Body of pancreas (tissue), 4 donors: ENCODE data around the gene PTTG1IP. TPM values are rescaled to one million over a fixed set of nuclear protein-coding genes. Genes with fewer than 3 reads are reported as not detected.

Experiments
- ATAC-seq: fragments of 150-250 bp; one replicate; pipeline ENCODE4 v1.9.1; 2016
- DNase-seq, 4 donors: peaks; one replicate each; pipeline ENCODE4 v3.0.0-alpha.2; 2019
- H3K27ac ChIP-seq, 4 donors: fragments of 200-600 bp; sonication (generic); 1 replicate in 3 of 4; 2 replicates in 1 of 4; pipeline versions ENCODE4 v1.5.1 to v1.6.1; 2016 to 2019; ENCODE audit warnings: mild to moderate bottlenecking in 1 of 4, mixed read lengths in 1 of 4, moderate library complexity in 1 of 4
- H3K27me3 ChIP-seq, 2 donors: fragments of 200-600 bp; sonication (generic); one replicate each; pipeline ENCODE4 v1.6.0; 2016; ENCODE audit warnings: mild to moderate bottlenecking in 1 of 2
- H3K36me3 ChIP-seq, 2 donors: fragments of 200-600 bp; sonication (generic); replicated peaks in 1 of 2; 2 replicates each; pipeline ENCODE4 v1.5.1; 2016; ENCODE audit warnings: low read depth in 2 of 2; ENCODE audit not compliant: insufficient read depth in 1 of 2
- H3K4me1 ChIP-seq: fragments of 200-600 bp; sonication (generic); one replicate; pipeline ENCODE4 v1.6.0; 2016
- H3K4me3 ChIP-seq, 2 donors: fragments of 200-600 bp; sonication (generic); 1 replicate in 1 of 2; 2 replicates in 1 of 2; pipeline ENCODE4 v1.5.1; 2016 to 2019
- H3K9me3 ChIP-seq, 3 donors: fragments of 200-600 bp; sonication (generic); 1 replicate in 2 of 3; 2 replicates in 1 of 3; pipeline ENCODE4 v1.5.1; 2016
- POLR2A ChIP-seq, 3 donors: fragments of 450-650 bp; IDR thresholded peaks; one replicate each; pipeline ENCODE4 v1.6.1; 2016; ENCODE audit warnings: antibody characterized with exemption in 3 of 3, mild to moderate bottlenecking in 2 of 3
- WGBS, 2 donors: methylation state at CpG; one replicate each; pipeline ENCODE4 v1.1.5; 2017; 5-methylcytosine and 5-hydroxymethylcytosine counted together
- intact Hi-C: fragments of 100-400 bp; cut with DNase I; formaldehyde crosslinking; loops from one replicate; pipeline ENCODE4 v1.15.1; 2023
- total RNA-seq, 2 donors: library from RNA; depleted of rRNA; stranded (reverse); fragments of >200 nt; gene quantifications; one replicate each; pipeline ENCODE4 v1.1.0, GENCODE V29; 2016
- TF ChIP-seq, protein P1 (sequence below), 7 experiments: fragments of 450-650 bp in 4 of 7; fragments of 200-600 bp in 3 of 7; sonication (generic) in 3 of 7; IDR thresholded peaks; one replicate each; pipeline ENCODE4 v1.5.1; 2016 to 2019; ENCODE audit warnings: antibody characterized with exemption in 7 of 7

Gene PTTG1IP
- total RNA-seq, 2 donors from 2014 or later, result 71.5 to 106 TPM

GRCh38 chr21:44799646-44800045, 73.8 kb downstream of the PTTG1IP start:
- H3K27ac ChIP-seq, result no peak overlapping the region

More at GRCh38 chr21:44799646-44800045, 73.8 kb downstream of the PTTG1IP start:
- 59 to 60% methylated on average over 1 of the region's 1 CpG for WGBS, 2 donors
- Histone ChIP-seq H3K4me3 (no peak overlapping the region), H3K4me1 (peaks cover 34% of the 10 kb centered on the region), H3K27me3 (no peaks in the 10 kb centered on the region), H3K9me3 (no peaks in the 10 kb centered on the region), H3K36me3 (no peaks in the 10 kb centered on the region)
- DNase-seq (no peak), ATAC-seq (no peak)
- intact Hi-C loops, result loop anchor here (10.0 kb wide), 1 partner anchor 285 kb away; no protein-coding TSS in a partner anchor
- no peak for TF ChIP-seq POLR2A (IDR thresholded peaks at IDR 0.05)
- TF ChIP-seq, protein P1, sequence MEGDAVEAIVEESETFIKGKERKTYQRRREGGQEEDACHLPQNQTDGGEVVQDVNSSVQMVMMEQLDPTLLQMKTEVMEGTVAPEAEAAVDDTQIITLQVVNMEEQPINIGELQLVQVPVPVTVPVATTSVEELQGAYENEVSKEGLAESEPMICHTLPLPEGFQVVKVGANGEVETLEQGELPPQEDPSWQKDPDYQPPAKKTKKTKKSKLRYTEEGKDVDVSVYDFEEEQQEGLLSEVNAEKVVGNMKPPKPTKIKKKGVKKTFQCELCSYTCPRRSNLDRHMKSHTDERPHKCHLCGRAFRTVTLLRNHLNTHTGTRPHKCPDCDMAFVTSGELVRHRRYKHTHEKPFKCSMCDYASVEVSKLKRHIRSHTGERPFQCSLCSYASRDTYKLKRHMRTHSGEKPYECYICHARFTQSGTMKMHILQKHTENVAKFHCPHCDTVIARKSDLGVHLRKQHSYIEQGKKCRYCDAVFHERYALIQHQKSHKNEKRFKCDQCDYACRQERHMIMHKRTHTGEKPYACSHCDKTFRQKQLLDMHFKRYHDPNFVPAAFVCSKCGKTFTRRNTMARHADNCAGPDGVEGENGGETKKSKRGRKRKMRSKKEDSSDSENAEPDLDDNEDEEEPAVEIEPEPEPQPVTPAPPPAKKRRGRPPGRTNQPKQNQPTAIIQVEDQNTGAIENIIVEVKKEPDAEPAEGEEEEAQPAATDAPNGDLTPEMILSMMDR (IDR thresholded peaks at IDR 0.05), result no peak

Other genes starting within 250 kb of the PTTG1IP start
- gene KRTAP10-9, start 246.6 kb downstream of the PTTG1IP start, total RNA-seq, result not detected
- gene KRTAP10-10, start 236.3 kb downstream of the PTTG1IP start, total RNA-seq, result not detected
- gene KRTAP10-11, start 227.3 kb downstream of the PTTG1IP start, total RNA-seq, result not detected
- not detected for gene KRTAP12-4, start 219.0 kb downstream of the PTTG1IP start, total RNA-seq
- gene KRTAP12-3, start 215.8 kb downstream of the PTTG1IP start, total RNA-seq, result not detected
- not detected for gene KRTAP12-2, start 206.8 kb downstream of the PTTG1IP start, total RNA-seq
- gene KRTAP12-1, start 191.5 kb downstream of the PTTG1IP start, total RNA-seq, result not detected
- gene KRTAP10-12, start 176.5 kb downstream of the PTTG1IP start, total RNA-seq, result not detected
- gene TSPEAR, start 162.1 kb downstream of the PTTG1IP start, total RNA-seq, result under 1 TPM in 1 of 2 donors, not detected in 1; 0.52 TPM
- 10 to 100 TPM; 61.7 to 64.3 TPM for gene UBE2G2, start 71.9 kb downstream of the PTTG1IP start, total RNA-seq
- 10 to 100 TPM; 20.4 to 33.2 TPM for gene SUMO3, start 55.6 kb downstream of the PTTG1IP start, total RNA-seq
- gene ITGB2, start 47.2 kb upstream of the PTTG1IP start, total RNA-seq, result 10 to 100 TPM; 17.8 to 23.3 TPM
- 1 to 10 TPM; 5.6 to 9.3 TPM for gene SLX9, start 66.3 kb upstream of the PTTG1IP start, total RNA-seq
- 10 to 100 TPM; 11.4 to 11.5 TPM for gene ADARB1, start 200.9 kb upstream of the PTTG1IP start, total RNA-seq